Panc1 (cell line): ENCODE measurements around the gene PEF1. TPM values are rescaled to one million over a fixed set of nuclear protein-coding genes. Genes with fewer than 3 reads are reported as not detected.

Source experiments
- ATAC-seq: fragments of 200-7000 bp; cut with Tn5 transposase; 2 replicates; pipeline ENCODE4 v1.9.1; 2020; ENCODE audit warnings: mild to moderate bottlenecking, moderate library complexity
- BruUV-seq: library from RNA; stranded (reverse); fragments of 400-500 nt; replicated peaks from 2 replicates; lab custom pipeline; 2021; lab: Mats Ljungman, UMichigan
- CTCF ChIA-PET: fragments of 300-600 bp; sonication (Branson Sonifier 250); formaldehyde crosslinking; loops from one replicate; lab custom pipeline; 2022; ENCODE audit warnings: antibody characterized with exemption; lab: Charles Lee
- POLR2A ChIA-PET: fragments of 300-600 bp; sonication (Branson Sonifier 250); formaldehyde crosslinking; loops from one replicate; lab custom pipeline; 2022; ENCODE audit warnings: antibody characterized with exemption; lab: Charles Lee
- DNase-seq: peaks from one replicate; pipeline ENCODE4 v3.0.0-alpha.2; 2010; ENCODE audit warnings: low read depth, low spot score
- H3K27ac ChIP-seq: 2 replicates; pipeline ENCODE4 v1.5.1; 2011; ENCODE audit warnings: mild to moderate bottlenecking, low read length, inconsistent platforms
- H3K27me3 ChIP-seq: fragments of 200-500 bp; sonication (Bioruptor generic); 2 replicates; pipeline ENCODE4 v1.6.0; 2014; ENCODE audit warnings: low read length, inconsistent platforms; ENCODE audit not compliant: control insufficient read depth, insufficient read depth
- H3K36me3 ChIP-seq: fragments of 200-500 bp; sonication (Bioruptor generic); 2 replicates; pipeline ENCODE4 v1.5.1; 2014; ENCODE audit warnings: inconsistent platforms, mild to moderate bottlenecking, low read length, moderate library complexity; ENCODE audit not compliant: control insufficient read depth, insufficient read depth
- H3K4me1 ChIP-seq: 2 replicates; pipeline ENCODE4 v1.5.1; 2011; ENCODE audit warnings: inconsistent platforms, mild to moderate bottlenecking, low read length, moderate library complexity; ENCODE audit not compliant: control insufficient read depth, insufficient read depth
- H3K4me3 ChIP-seq, 2 experiments: 2 replicates each; pipeline ENCODE4 v1.5.1; 2011 to 2012; ENCODE audit warnings: low read depth in 2 of 2, low read length in 2 of 2, mild to moderate bottlenecking in 2 of 2, inconsistent platforms in 1 of 2, moderate library complexity in 1 of 2
- H3K9me3 ChIP-seq: fragments of 200-500 bp; sonication (Bioruptor generic); 2 replicates; pipeline ENCODE4 v1.5.1; 2014; ENCODE audit warnings: low read depth, mild to moderate bottlenecking, inconsistent platforms, low read length, moderate library complexity; ENCODE audit not compliant: control insufficient read depth, insufficient read depth
- CTCF ChIP-seq: fragments of 450-650 bp; IDR thresholded peaks from 2 replicates; pipeline ENCODE4 v1.5.1; 2017; ENCODE audit warnings: mild to moderate bottlenecking
- POLR2AphosphoS5 ChIP-seq: IDR thresholded peaks from 2 replicates; pipeline ENCODE4 v1.6.1; 2012; ENCODE audit warnings: mild to moderate bottlenecking, low read depth, low read length, moderate library complexity
- REST ChIP-seq, 2 experiments: IDR thresholded peaks; 2 replicates each; pipeline ENCODE4 v1.6.1; 2011 to 2012; ENCODE audit warnings: low read depth in 2 of 2, control low read depth in 1 of 2, low read length in 1 of 2, mild to moderate bottlenecking in 1 of 2, moderate library complexity in 1 of 2; ENCODE audit not compliant: insufficient read depth in 1 of 2
- SIN3A ChIP-seq: IDR thresholded peaks from 2 replicates; pipeline ENCODE4 v1.6.1; 2012; ENCODE audit warnings: low read depth, mild to moderate bottlenecking, low read length, moderate library complexity, borderline replicate concordance; ENCODE audit not compliant: insufficient read depth
- TCF7L2 ChIP-seq: IDR thresholded peaks from 2 replicates; pipeline ENCODE4 v1.6.1; 2011; ENCODE audit warnings: mild to moderate bottlenecking, low read depth, low read length, inconsistent platforms
- in situ Hi-C: cut with HindIII; loops from 2 replicates; pipeline ENCODE4 v1.10.0; 2016; ENCODE audit warnings: low sequenced_read_pairs, low pct_unique_long_range_greater_than_20kb
- intact Hi-C: fragments of 100-400 bp; cut with micrococcal nuclease; formaldehyde crosslinking; loops from one replicate; pipeline ENCODE4 v1.10.0; 2022; ENCODE audit not compliant: unreplicated experiment
- total RNA-seq: library from RNA; stranded (reverse); gene quantifications from one replicate; pipeline ENCODE4 v1.2.1, GENCODE V29; 2021; ENCODE audit not compliant: unreplicated experiment

PEF1 gene
- total RNA-seq, 1 experiment from 2014 or later: 58.4 TPM

GRCh38 chr1:31621847-31622730 is 22.6 kb downstream of the PEF1 start:
- Histone ChIP-seq H3K27me3 (peaks cover 5% of the 10 kb centered on the region), H3K9me3 (no peaks in the 10 kb centered on the region), H3K4me1 (no peaks in the 10 kb centered on the region; the same call in 1 of the 2 replicates), H3K36me3 (no peaks in the 10 kb centered on the region), H3K4me3 (no peak overlapping the region), H3K27ac (no peak overlapping the region)
- DNase-seq (no peak), ATAC-seq (no peak)
- TF ChIP-seq TCF7L2 (no peak), SIN3A (no peak), POLR2AphosphoS5 (no peak), REST (IDR thresholded peaks at IDR 0.05; ENCODE audit: insufficient read depth in 1 of 2, low read depth in 2 of 2, low read length in 1 of 2) (no peak), CTCF (no peak)
- ChIA-PET CTCF (interaction anchor here (0.6 kb wide), 1 partner anchor 167 kb away, joined by 4 read pairs; no protein-coding TSS in a partner anchor), POLR2A (no interaction called here)
- BruUV-seq: no TSS peak
- in situ Hi-C loops (no loop called here), intact Hi-C loops (no loop called here)

DNA sequence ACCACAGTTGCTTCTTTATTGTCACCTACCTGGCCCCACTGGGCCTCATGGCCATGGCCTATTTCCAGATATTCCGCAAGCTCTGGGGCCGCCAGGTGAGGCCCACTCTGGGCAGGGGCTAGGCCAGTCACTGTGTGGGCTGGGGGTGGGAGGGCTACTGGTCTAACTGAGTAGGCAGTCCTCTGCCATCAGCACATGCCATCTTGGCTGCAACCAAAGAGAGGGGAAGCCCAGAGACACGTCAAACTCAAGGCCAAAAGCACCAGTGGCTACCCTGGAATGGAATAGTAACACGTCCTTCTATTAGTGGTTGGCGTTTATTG is 23.2 kb downstream of the PEF1 start:
- Histone ChIP-seq H3K9me3 (no peaks in the 10 kb centered on the region), H3K4me1 (no peaks in the 10 kb centered on the region; the same call in 1 of the 2 replicates), H3K27me3 (peaks cover 5% of the 10 kb centered on the region), H3K4me3 (no peak overlapping the region), H3K36me3 (no peaks in the 10 kb centered on the region), H3K27ac (no peak overlapping the region)
- ATAC-seq (no peak), DNase-seq (no peak)
- ChIA-PET POLR2A (no interaction called here), CTCF (interaction anchor here (0.6 kb wide), 1 partner anchor 168 kb away, joined by 4 read pairs; no protein-coding TSS in a partner anchor)
- intact Hi-C loops: no loop called here
- no TSS peak for BruUV-seq
- TF ChIP-seq SIN3A: no peak
- TF ChIP-seq POLR2AphosphoS5: no peak
- TF ChIP-seq TCF7L2: no peak
- no peak for TF ChIP-seq REST (IDR thresholded peaks at IDR 0.05; ENCODE audit: insufficient read depth in 1 of 2, low read depth in 2 of 2, low read length in 1 of 2)
- TF ChIP-seq CTCF: no peak
- in situ Hi-C loops: no loop called here
